ENCODE data around the gene GNA12. TPM values are rescaled to one million over a fixed set of nuclear protein-coding genes. Genes with fewer than 3 reads are reported as not detected.

Gene GNA12
- polyA plus RNA-seq, 1 of the 3 experiments (the other 2 are of a cell fraction) = 64.8 TPM

- whole genome bisulfite sequencing (ENCODE audit: low lambda C conversion rate) = 5% methylated on average over 11 of the region's 11 CpGs
- Histone ChIP-seq H3K27ac (ENCODE audit: low read depth in 2 of 2, low read length in 1 of 2) (peak overlapping the region; percentile 93 to 97), H3K4me2 (peak overlapping the region; percentile 76), H3K36me3 (replicated peaks in 1 of 2; ENCODE audit: control insufficient read depth in 1 of 2, insufficient read depth in 2 of 2, low read length in 1 of 2) (peaks cover 0 to 14% of the 10 kb centered on the region in 2 experiments), H3K9ac (peak overlapping the region; percentile 64; the same call in 1 of the 2 replicates), H3K27me3 (ENCODE audit: insufficient read depth) (no peaks in the 10 kb centered on the region), H3K4me1 (ENCODE audit: control insufficient read depth in 1 of 2, insufficient read depth in 2 of 2, low read depth in 1 of 2, low read length in 1 of 2) (peaks cover 22 to 56% of the 10 kb centered on the region in 2 experiments), H3K79me2 (ENCODE audit: insufficient read depth) (peaks cover 42% of the 10 kb centered on the region), H4K20me1 (ENCODE audit: insufficient read depth) (peaks cover 4% of the 10 kb centered on the region; the same call in 1 of the 2 replicates), H3F3A (replicated peaks; ENCODE audit: insufficient read depth) (peaks cover 41% of the 10 kb centered on the region), H3K9me2 (no peaks in the 10 kb centered on the region), H3K9me3 (no peaks in the 10 kb centered on the region), H2AFZ (ENCODE audit: low read depth) (no peak overlapping the region), H3K4me3 (ENCODE audit: low read depth in 2 of 2, low read length in 1 of 2) (peak overlapping the region; percentile 20 to 30)
- POLR2A ChIA-PET = interaction anchor here (0.6 to 1.0 kb wide), 2 partner anchors 172 to 1004 kb away, joined by 3 to 8 read pairs; no protein-coding TSS in a partner anchor
- DNase-seq = peak; percentile 61
- CTCF ChIA-PET = interaction anchor here (0.6 to 1.7 kb wide), 9 partner anchors 9 to 139 kb away, joined by 3 to 5 read pairs (median 3); no protein-coding TSS in a partner anchor
- peak; percentile 33; the same call in 1 of the 2 replicates for TF ChIP-seq POLR2AphosphoS5 (IDR thresholded peaks at IDR 0.05; ENCODE audit: low read depth, low read length)
- TF ChIP-seq NRF1 (IDR thresholded peaks at IDR 0.05; ENCODE audit: low read depth, low read length) = no peak
- no peak for TF ChIP-seq FOXM1 (IDR thresholded peaks at IDR 0.05; ENCODE audit: low read depth)
- peak; percentile 97 for TF ChIP-seq MAX (IDR thresholded peaks at IDR 0.05; ENCODE audit: low read depth)
- TF ChIP-seq RFX5 (IDR thresholded peaks at IDR 0.05; ENCODE audit: low read length) = no peak
- TF ChIP-seq USF1 (IDR thresholded peaks at IDR 0.05; ENCODE audit: borderline replicate concordance, low read depth) = peak; percentile 72; the same call in 1 of the 2 replicates
- peak; percentile 19; the same call in 1 of the 2 replicates for TF ChIP-seq RAD21 (IDR thresholded peaks at IDR 0.05; ENCODE audit: low read length)
- TF ChIP-seq RXRA (IDR thresholded peaks at IDR 0.05; ENCODE audit: borderline replicate concordance, low read depth) = peak; percentile 35; the same call in 1 of the 2 replicates
- TF ChIP-seq SIN3A (IDR thresholded peaks at IDR 0.05; ENCODE audit: borderline replicate concordance, low read depth, low read length) = peak; percentile 60; the same call in 1 of the 2 replicates
- TF ChIP-seq YY1 (IDR thresholded peaks at IDR 0.05; ENCODE audit: low read depth) = no peak
- TF ChIP-seq SMC3 (IDR thresholded peaks at IDR 0.05; ENCODE audit: low read depth, low read length) = no peak
- peak; percentile 88 for TF ChIP-seq PBX3 (IDR thresholded peaks at IDR 0.05)
- TF ChIP-seq TAF1 (IDR thresholded peaks at IDR 0.05; ENCODE audit: borderline replicate concordance, low read depth, low read length) = no peak
- TF ChIP-seq, protein P1, sequence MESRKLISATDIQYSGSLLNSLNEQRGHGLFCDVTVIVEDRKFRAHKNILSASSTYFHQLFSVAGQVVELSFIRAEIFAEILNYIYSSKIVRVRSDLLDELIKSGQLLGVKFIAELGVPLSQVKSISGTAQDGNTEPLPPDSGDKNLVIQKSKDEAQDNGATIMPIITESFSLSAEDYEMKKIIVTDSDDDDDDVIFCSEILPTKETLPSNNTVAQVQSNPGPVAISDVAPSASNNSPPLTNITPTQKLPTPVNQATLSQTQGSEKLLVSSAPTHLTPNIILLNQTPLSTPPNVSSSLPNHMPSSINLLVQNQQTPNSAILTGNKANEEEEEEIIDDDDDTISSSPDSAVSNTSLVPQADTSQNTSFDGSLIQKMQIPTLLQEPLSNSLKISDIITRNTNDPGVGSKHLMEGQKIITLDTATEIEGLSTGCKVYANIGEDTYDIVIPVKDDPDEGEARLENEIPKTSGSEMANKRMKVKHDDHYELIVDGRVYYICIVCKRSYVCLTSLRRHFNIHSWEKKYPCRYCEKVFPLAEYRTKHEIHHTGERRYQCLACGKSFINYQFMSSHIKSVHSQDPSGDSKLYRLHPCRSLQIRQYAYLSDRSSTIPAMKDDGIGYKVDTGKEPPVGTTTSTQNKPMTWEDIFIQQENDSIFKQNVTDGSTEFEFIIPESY (IDR thresholded peaks at IDR 0.05; ENCODE audit: borderline replicate concordance, low read depth) = no peak
- TF ChIP-seq TCF12 (IDR thresholded peaks at IDR 0.05) = no peak
- no peak for TF ChIP-seq GABPA (IDR thresholded peaks at IDR 0.05; ENCODE audit: low read depth)
- no peak for TF ChIP-seq FOXJ3 (CRISPR knock-in tag; IDR thresholded peaks at IDR 0.05)
- TF ChIP-seq, protein P2, sequence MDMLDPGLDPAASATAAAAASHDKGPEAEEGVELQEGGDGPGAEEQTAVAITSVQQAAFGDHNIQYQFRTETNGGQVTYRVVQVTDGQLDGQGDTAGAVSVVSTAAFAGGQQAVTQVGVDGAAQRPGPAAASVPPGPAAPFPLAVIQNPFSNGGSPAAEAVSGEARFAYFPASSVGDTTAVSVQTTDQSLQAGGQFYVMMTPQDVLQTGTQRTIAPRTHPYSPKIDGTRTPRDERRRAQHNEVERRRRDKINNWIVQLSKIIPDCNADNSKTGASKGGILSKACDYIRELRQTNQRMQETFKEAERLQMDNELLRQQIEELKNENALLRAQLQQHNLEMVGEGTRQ (IDR thresholded peaks at IDR 0.05; ENCODE audit: borderline replicate concordance, low read depth, low read length) = 0 out of 2 replicates have a peak, but pooled peaks have one; percentile 25
- TF ChIP-seq, protein P3, sequence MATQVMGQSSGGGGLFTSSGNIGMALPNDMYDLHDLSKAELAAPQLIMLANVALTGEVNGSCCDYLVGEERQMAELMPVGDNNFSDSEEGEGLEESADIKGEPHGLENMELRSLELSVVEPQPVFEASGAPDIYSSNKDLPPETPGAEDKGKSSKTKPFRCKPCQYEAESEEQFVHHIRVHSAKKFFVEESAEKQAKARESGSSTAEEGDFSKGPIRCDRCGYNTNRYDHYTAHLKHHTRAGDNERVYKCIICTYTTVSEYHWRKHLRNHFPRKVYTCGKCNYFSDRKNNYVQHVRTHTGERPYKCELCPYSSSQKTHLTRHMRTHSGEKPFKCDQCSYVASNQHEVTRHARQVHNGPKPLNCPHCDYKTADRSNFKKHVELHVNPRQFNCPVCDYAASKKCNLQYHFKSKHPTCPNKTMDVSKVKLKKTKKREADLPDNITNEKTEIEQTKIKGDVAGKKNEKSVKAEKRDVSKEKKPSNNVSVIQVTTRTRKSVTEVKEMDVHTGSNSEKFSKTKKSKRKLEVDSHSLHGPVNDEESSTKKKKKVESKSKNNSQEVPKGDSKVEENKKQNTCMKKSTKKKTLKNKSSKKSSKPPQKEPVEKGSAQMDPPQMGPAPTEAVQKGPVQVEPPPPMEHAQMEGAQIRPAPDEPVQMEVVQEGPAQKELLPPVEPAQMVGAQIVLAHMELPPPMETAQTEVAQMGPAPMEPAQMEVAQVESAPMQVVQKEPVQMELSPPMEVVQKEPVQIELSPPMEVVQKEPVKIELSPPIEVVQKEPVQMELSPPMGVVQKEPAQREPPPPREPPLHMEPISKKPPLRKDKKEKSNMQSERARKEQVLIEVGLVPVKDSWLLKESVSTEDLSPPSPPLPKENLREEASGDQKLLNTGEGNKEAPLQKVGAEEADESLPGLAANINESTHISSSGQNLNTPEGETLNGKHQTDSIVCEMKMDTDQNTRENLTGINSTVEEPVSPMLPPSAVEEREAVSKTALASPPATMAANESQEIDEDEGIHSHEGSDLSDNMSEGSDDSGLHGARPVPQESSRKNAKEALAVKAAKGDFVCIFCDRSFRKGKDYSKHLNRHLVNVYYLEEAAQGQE (IDR thresholded peaks at IDR 0.05; ENCODE audit: low read depth, low read length) = no peak
- TF ChIP-seq MEF2A (IDR thresholded peaks at IDR 0.05; ENCODE audit: borderline replicate concordance, low read depth) = no peak
- TF ChIP-seq ELF1 (IDR thresholded peaks at IDR 0.05) = no peak
- peak; percentile 15; the same call in 1 of the 2 replicates for TF ChIP-seq GATA2 (CRISPR knock-in tag; IDR thresholded peaks at IDR 0.05)
- peak; percentile 82 for TF ChIP-seq NFIC (IDR thresholded peaks at IDR 0.05; ENCODE audit: borderline replicate concordance)
- no peak for TF ChIP-seq EP300 (IDR thresholded peaks at IDR 0.05; ENCODE audit: borderline replicate concordance in 1 of 2, low read depth in 1 of 2, low read length in 1 of 2)
- peak; percentile 39; the same call in 1 of the 2 replicates for TF ChIP-seq JUND (IDR thresholded peaks at IDR 0.05)
- TF ChIP-seq EZH2phosphoT487 (IDR thresholded peaks at IDR 0.05; ENCODE audit: borderline replicate concordance, low read depth) = no peak
Measured at GRCh38 chr7:2757361-2757903, 86.7 kb downstream of the GNA12 start.
